Keratinocyte (primary cell): ENCODE measurements around the gene ANKRD44.

ENCODE experiments used
- EZH2 ChIP-seq: IDR thresholded peaks from one replicate; pipeline ENCODE4 v1.6.1; 2012; ENCODE audit warnings: inconsistent platforms, mild to moderate bottlenecking, low read length, moderate library complexity
- TF ChIP-seq, protein P1 (sequence below), 3 experiments: IDR thresholded peaks in 1 of 3; conservative IDR thresholded peaks in 1 of 3; optimal IDR thresholded peaks in 1 of 3; 2 replicates in 2 of 3; 3 replicates in 1 of 3; pipeline versions ENCODE3 to v1.5.1; 2011; ENCODE audit warnings: low read length in 3 of 3, mild to moderate bottlenecking in 3 of 3, moderate library complexity in 2 of 3, control low read depth in 1 of 3, inconsistent platforms in 1 of 3; ENCODE audit not compliant: insufficient read depth in 2 of 3; ENCODE audit errors: extremely low read depth in 1 of 3

DNA sequence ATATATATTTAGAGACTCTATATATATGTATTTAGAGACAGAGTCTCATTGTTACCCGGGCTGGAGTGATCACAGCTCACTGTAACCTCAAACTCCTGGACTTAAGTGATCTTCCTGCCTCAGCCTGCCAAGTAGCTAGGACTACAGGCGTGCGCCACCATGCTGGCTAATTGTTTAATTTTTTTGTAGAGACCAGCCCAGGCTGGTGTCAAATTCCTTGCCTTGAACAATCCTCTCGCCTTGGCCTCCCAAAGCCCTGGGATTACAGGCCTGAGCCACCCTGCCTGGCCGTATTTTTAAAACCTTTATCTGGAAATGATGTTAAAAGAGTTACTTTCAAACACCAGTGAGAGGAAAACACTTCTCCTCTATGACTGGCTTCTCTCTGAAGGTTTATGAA is 353.1 kb downstream of the ANKRD44 start:
- TF ChIP-seq, protein P1, sequence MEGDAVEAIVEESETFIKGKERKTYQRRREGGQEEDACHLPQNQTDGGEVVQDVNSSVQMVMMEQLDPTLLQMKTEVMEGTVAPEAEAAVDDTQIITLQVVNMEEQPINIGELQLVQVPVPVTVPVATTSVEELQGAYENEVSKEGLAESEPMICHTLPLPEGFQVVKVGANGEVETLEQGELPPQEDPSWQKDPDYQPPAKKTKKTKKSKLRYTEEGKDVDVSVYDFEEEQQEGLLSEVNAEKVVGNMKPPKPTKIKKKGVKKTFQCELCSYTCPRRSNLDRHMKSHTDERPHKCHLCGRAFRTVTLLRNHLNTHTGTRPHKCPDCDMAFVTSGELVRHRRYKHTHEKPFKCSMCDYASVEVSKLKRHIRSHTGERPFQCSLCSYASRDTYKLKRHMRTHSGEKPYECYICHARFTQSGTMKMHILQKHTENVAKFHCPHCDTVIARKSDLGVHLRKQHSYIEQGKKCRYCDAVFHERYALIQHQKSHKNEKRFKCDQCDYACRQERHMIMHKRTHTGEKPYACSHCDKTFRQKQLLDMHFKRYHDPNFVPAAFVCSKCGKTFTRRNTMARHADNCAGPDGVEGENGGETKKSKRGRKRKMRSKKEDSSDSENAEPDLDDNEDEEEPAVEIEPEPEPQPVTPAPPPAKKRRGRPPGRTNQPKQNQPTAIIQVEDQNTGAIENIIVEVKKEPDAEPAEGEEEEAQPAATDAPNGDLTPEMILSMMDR (optimal IDR thresholded peaks at IDR 0.05 in 1 of 3, IDR thresholded peaks at IDR 0.05 in 1 of 3, conservative IDR thresholded peaks at IDR 0.05 in 1 of 3; ENCODE audit: extremely low read depth in 1 of 3, insufficient read depth in 2 of 3, low read length in 3 of 3), result no peak
- no peak for TF ChIP-seq EZH2
